ENCODE measurements around the gene GOLGA8M.
"Not testable (repeated sequence)": the region's sequence is repeated elsewhere in the genome, so short reads cannot be mapped to it uniquely, and the experiment has no call there.

Gene GOLGA8M, protein sequence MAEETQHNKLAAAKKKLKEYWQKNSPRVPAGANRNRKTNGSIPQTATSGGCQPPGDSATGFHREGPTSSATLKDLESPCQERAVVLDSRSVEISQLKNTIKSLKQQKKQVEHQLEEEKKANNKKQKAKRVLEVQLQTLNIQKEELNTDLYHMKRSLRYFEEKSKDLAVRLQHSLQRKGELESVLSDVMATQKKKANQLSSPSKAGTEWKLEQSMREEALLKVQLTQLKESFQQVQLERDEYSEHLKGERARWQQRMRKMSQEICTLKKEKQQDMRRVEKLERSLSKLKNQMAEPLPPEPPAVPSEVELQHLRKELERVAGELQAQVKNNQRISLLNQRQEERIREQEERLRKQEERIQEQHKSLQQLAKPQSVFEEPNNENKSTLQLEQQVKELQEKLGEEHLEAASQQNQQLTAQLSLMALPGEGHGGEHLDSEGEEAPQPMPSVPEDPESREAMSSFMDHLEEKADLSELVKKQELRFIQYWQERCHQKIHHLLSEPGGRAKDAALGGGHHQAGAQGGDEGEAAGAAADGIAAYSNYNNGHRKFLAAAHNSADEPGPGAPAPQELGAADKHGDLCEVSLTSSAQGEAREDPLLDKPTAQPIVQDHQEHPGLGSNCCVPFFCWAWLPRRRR

GRCh38 chr15:28712270-28712669 lies at the start of gene GOLGA8M:
TSS of gene GOLGA8M (minus strand) at chr15:28712421. CDS start at chr15:28712323, 98 bp downstream.
- DNase-seq (ENCODE audit: low read depth), result not testable (repeated sequence)

DNA sequence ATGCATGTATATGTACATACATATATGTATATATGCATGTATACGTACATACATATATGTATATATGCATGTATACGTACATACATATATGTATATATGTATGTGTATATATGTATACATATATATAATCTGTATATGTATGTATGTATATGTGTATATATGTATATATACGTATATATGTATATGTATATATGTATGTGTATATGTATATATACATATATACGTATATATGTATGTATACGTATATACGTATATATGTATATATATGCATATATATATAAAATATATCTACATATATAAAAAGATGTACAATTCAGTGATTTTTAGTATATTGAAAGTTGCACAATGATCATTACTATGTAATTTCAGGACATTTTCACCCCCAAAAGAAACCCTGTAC lies 30.7 kb upstream of the GOLGA8M start:
- DNase-seq (ENCODE audit: low read depth), result not testable (repeated sequence)

- not testable (repeated sequence) for DNase-seq (ENCODE audit: low read depth)
Measured at GRCh38 chr15:28738590-28739292, 26.5 kb upstream of the GOLGA8M start.

DNA sequence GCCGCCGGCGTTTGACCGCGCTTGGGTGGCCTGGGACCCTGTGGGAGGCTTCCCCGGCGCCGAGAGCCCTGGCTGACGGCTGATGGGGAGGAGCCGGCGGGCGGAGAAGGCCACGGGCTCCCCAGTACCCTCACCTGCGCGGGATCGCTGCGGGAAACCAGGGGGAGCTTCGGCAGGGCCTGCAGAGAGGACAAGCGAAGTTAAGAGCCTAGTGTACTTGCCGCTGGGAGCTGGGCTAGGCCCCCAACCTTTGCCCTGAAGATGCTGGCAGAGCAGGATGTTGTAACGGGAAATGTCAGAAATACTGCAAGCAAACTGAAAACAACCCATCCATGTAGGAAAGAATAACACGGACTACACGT lies 26.0 kb upstream of the GOLGA8M start:
- not testable (repeated sequence) for DNase-seq (ENCODE audit: low read depth)

GRCh38 chr15:28737521-28738199 lies 25.4 kb upstream of the GOLGA8M start:
- DNase-seq (ENCODE audit: low read depth), result not testable (repeated sequence)

GRCh38 chr15:28728061-28728460 lies 15.8 kb upstream of the GOLGA8M start:
- not testable (repeated sequence) for DNase-seq (ENCODE audit: low read depth)

DNA sequence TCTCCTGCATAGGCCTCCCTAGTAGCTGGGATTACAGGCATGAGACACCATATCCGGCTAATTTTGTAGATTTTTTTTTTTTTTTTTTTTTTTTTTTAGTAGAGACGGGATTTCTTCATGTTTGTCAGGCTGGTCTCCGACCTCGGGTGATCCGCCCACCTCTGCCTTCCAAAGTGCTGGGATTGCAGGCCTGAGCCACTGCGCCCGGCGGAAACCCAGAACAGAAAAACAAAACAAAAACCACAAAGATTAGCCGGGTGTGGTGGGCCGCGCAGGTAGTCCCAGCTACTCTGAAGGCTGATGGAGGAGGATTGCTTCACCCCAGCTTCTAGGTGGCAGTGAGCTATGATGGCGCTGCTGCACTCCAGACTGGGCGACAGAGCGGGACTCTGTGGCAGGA lies 14.8 kb upstream of the GOLGA8M start:
- DNase-seq (ENCODE audit: low read depth), result not testable (repeated sequence)

- DNase-seq (ENCODE audit: low read depth), result no peak
Measured at GRCh38 chr15:28726102-28726501, 13.9 kb upstream of the GOLGA8M start.

DNA sequence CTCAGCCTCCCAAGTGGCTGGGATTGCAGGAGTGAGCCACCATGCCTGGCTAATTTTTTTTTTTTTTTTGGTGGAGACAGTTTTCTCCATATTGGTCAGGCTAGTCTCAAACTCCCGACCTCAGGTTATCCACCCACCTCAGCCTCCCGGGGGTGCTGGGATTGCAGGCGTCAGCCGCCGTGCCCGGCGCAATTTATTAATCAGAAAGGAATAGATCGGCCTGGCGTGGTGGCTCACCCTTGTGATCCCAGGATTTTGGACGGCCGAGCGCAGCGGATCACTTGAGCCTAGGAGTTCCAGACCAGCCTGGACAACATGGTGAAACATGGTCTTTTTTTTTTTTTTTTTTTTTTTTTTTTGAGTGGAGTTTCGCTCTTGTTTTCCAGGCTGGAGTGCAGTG lies 13.3 kb upstream of the GOLGA8M start:
- no peak for DNase-seq (ENCODE audit: low read depth)

GRCh38 chr15:28723986-28724385 lies 11.8 kb upstream of the GOLGA8M start:
- DNase-seq (ENCODE audit: low read depth), result not testable (repeated sequence)

DNA sequence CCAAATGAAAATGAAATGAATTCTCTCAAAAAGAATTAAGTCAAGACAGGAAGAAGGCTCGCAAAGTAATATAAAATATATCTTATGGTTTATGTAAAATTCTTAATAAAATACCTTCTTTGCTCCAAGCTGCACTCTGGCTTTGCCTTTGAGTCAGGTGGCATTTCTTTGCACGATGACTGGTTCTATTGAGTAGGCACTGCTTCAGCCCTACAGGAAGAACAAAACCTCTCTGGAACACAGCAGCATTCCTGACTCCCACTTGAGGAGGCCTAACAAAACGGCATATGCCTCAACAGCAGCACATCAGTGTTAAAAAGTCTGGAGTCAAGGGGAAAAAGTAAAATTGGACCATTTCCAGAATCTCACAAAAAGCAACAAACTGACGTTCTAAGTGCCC lies 7.4 kb upstream of the GOLGA8M start:
- DNase-seq (ENCODE audit: low read depth), result not testable (repeated sequence)

- not testable (repeated sequence) for DNase-seq (ENCODE audit: low read depth)
Measured at GRCh38 chr15:28718576-28718975, 6.4 kb upstream of the GOLGA8M start.

DNA sequence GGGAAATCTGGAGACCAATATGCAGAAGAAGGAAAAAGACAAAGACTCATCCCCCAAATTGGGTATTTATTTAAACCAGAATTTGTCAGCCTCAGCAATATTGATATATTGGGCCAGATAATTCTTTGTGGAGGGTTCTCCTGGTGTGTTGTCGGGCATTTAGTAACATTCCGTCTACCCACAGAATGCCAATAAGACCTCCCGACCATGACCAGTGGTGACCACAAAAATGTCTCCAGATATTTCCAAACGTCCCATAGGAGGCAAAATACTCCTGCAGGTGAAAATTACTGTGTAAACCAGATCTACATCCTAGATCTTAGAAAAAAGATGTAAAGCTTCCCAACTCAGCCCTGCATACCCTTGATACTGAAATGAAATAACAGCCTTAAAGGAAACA lies 2.0 kb upstream of the GOLGA8M start:
- not testable (repeated sequence) for DNase-seq (ENCODE audit: low read depth)

DNA sequence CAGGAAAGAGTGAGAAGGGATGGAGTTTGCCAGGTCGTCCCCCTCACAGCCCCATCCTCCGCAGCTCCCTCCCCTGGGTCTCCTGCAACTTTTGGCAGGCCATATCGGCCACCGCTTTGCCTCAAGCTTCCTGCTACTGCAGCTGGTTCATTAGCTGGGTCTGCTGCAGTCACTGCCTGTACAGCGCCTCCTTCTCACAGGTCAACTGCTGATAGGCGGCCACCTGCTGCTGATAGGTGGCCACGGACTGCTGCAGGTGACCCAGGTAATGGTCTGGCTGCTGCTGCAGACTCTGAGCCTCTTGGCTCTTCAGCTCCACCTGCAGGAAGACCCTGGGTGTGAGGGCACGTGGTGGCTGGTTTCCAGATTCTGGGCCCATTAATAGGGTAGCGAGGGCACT lies 8.3 kb downstream of the GOLGA8M start:
- DNase-seq (ENCODE audit: low read depth), result not testable (repeated sequence)

GRCh38 chr15:28702427-28702826 lies 9.8 kb downstream of the GOLGA8M start:
- not testable (repeated sequence) for DNase-seq (ENCODE audit: low read depth)

- DNase-seq (ENCODE audit: low read depth), result not testable (repeated sequence)
Measured at GRCh38 chr15:28694006-28694751, 18.0 kb downstream of the GOLGA8M start.

- DNase-seq (ENCODE audit: low read depth), result not testable (repeated sequence)
Measured at GRCh38 chr15:28693021-28693420, 19.2 kb downstream of the GOLGA8M start.

- not testable (repeated sequence) for DNase-seq (ENCODE audit: low read depth)
Measured at GRCh38 chr15:28673533-28673932, 38.7 kb downstream of the GOLGA8M start.

DNA sequence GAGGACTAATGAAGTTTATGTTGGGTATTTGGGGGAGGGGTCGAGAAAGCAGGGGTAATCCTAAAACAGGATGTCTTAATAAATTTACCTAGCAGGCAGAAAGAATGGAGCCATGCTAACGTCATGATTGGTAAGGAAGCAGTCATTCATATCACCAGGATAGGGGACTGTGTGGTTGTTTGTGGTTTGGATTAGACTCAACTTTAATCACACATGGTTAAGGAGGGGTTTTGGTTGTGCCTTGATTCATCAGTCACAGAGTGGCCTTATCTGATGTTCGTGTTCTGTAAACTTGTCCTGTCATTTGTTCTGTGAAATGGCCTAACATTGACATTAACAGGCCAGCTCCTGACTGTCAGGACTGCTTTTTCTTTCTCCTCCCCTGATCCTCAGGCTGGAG lies 40.1 kb downstream of the GOLGA8M start:
- DNase-seq (ENCODE audit: low read depth), result not testable (repeated sequence)

DNA sequence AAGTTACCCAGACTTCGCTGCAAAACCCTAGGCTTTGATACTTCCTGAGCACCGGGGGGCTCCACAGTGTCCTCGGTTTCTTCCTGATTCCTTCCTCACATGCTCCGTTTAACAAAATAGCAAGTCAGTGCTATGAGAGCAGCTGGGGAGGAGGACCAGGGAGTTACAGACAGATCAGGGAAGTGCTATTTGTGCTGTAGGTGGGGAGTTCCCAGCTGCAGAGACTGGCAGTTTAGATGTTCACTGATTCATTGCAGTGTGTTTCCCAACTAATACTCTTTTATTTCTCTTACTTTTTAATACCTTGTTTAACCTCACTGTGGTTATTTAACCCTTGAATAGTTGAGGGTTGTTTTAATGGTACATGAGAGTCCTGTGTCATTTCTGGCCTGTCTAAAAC lies 45.8 kb downstream of the GOLGA8M start:
- DNase-seq (ENCODE audit: low read depth), result not testable (repeated sequence)

- not testable (repeated sequence) for DNase-seq (ENCODE audit: low read depth)
Measured at GRCh38 chr15:28664575-28664974, 47.6 kb downstream of the GOLGA8M start.
